Loucy (cell line): ENCODE data around the gene GABRG3.

ENCODE experiments used
- H2AFZ ChIP-seq: fragments of 200-600 bp; sonication (generic); 2 replicates; pipeline ENCODE4 v1.6.0; 2016; ENCODE audit warnings: antibody characterized with exemption, mild to moderate bottlenecking, low read length, moderate library complexity
- H3F3A ChIP-seq: fragments of 200-600 bp; 2 replicates; pipeline ENCODE4 v1.6.0; 2016; ENCODE audit warnings: antibody characterized with exemption, low read depth, mild to moderate bottlenecking
- H3K27me3 ChIP-seq: fragments of 200-600 bp; sonication (generic); 2 replicates; pipeline ENCODE4 v1.6.1; 2014; ENCODE audit warnings: low read length, mild to moderate bottlenecking; ENCODE audit not compliant: insufficient read depth, poor library complexity, severe bottlenecking
- H3K36me3 ChIP-seq: fragments of 200-600 bp; sonication (generic); 2 replicates; pipeline ENCODE4 v1.6.1; 2016; ENCODE audit warnings: low read length; ENCODE audit not compliant: insufficient read depth
- H3K4me1 ChIP-seq: fragments of 200-600 bp; sonication (generic); 2 replicates; pipeline ENCODE4 v1.5.1; 2014; ENCODE audit warnings: low read length, mild to moderate bottlenecking; ENCODE audit not compliant: insufficient read depth, poor library complexity, severe bottlenecking
- H3K4me2 ChIP-seq: fragments of 200-600 bp; sonication (generic); 2 replicates; pipeline ENCODE4 v1.6.0; 2014; ENCODE audit warnings: antibody characterized with exemption, low read length, low read depth, mild to moderate bottlenecking; ENCODE audit not compliant: poor library complexity, severe bottlenecking
- H3K4me3 ChIP-seq: fragments of 200-600 bp; sonication (generic); 2 replicates; pipeline ENCODE4 v1.5.1; 2014; ENCODE audit warnings: low read length, mild to moderate bottlenecking, mixed read lengths; ENCODE audit not compliant: poor library complexity, severe bottlenecking
- H3K79me2 ChIP-seq: fragments of 200-600 bp; sonication (generic); 2 replicates; pipeline ENCODE4 v1.6.1; 2014; ENCODE audit warnings: low read length; ENCODE audit not compliant: insufficient read depth
- H3K9ac ChIP-seq: fragments of 200-600 bp; sonication (generic); 2 replicates; pipeline ENCODE4 v1.6.0; 2014; ENCODE audit warnings: mild to moderate bottlenecking, low read depth, low read length, moderate library complexity; ENCODE audit not compliant: poor library complexity, severe bottlenecking
- H3K9me2 ChIP-seq: fragments of 200-600 bp; sonication (generic); replicated peaks from 2 replicates; pipeline ENCODE4 v1.6.1; 2016; ENCODE audit warnings: low read depth, low read length, mixed read lengths
- H3K9me3 ChIP-seq: fragments of 200-600 bp; sonication (generic); 2 replicates; pipeline ENCODE4 v1.6.1; 2014; ENCODE audit warnings: mild to moderate bottlenecking, antibody characterized with exemption, low read length, low read depth; ENCODE audit not compliant: insufficient read depth
- H4K20me1 ChIP-seq: fragments of 200-600 bp; sonication (generic); 2 replicates; pipeline ENCODE4 v1.6.0; 2014; ENCODE audit warnings: antibody characterized with exemption, low read length, mild to moderate bottlenecking; ENCODE audit not compliant: insufficient read depth, poor library complexity, severe bottlenecking
- EZH2phosphoT487 ChIP-seq: fragments of 200-600 bp; IDR thresholded peaks from 2 replicates; pipeline ENCODE4 v1.6.1; 2018; ENCODE audit warnings: antibody characterized with exemption, mild to moderate bottlenecking, moderate library complexity, borderline replicate concordance
- TF ChIP-seq, protein P1 (sequence below): fragments of 200-600 bp; sonication (generic); conservative IDR thresholded peaks from 2 replicates; pipeline ENCODE4 v1.5.1; 2014; ENCODE audit warnings: mild to moderate bottlenecking, antibody characterized with exemption, low read length

GABRG3 gene

GRCh38 chr15:27485265-27485664 is 514.3 kb downstream of the GABRG3 start:
- no peaks in the 10 kb centered on the region for H4K20me1 ChIP-seq
- H3K9ac ChIP-seq, result no peak overlapping the region
- H2AFZ ChIP-seq, result no peak overlapping the region
- no peaks in the 10 kb centered on the region for H3K27me3 ChIP-seq
- no peak overlapping the region for H3K4me3 ChIP-seq
- H3K9me3 ChIP-seq, result no peaks in the 10 kb centered on the region
- no peaks in the 10 kb centered on the region for H3K79me2 ChIP-seq
- H3K4me1 ChIP-seq, result no peaks in the 10 kb centered on the region
- no peaks in the 10 kb centered on the region for H3K9me2 ChIP-seq
- no peaks in the 10 kb centered on the region for H3K36me3 ChIP-seq
- H3F3A ChIP-seq, result no peaks in the 10 kb centered on the region
- TF ChIP-seq, protein P1, sequence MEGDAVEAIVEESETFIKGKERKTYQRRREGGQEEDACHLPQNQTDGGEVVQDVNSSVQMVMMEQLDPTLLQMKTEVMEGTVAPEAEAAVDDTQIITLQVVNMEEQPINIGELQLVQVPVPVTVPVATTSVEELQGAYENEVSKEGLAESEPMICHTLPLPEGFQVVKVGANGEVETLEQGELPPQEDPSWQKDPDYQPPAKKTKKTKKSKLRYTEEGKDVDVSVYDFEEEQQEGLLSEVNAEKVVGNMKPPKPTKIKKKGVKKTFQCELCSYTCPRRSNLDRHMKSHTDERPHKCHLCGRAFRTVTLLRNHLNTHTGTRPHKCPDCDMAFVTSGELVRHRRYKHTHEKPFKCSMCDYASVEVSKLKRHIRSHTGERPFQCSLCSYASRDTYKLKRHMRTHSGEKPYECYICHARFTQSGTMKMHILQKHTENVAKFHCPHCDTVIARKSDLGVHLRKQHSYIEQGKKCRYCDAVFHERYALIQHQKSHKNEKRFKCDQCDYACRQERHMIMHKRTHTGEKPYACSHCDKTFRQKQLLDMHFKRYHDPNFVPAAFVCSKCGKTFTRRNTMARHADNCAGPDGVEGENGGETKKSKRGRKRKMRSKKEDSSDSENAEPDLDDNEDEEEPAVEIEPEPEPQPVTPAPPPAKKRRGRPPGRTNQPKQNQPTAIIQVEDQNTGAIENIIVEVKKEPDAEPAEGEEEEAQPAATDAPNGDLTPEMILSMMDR, result no peak
- no peak for TF ChIP-seq EZH2phosphoT487
- no peak overlapping the region for H3K4me2 ChIP-seq

DNA sequence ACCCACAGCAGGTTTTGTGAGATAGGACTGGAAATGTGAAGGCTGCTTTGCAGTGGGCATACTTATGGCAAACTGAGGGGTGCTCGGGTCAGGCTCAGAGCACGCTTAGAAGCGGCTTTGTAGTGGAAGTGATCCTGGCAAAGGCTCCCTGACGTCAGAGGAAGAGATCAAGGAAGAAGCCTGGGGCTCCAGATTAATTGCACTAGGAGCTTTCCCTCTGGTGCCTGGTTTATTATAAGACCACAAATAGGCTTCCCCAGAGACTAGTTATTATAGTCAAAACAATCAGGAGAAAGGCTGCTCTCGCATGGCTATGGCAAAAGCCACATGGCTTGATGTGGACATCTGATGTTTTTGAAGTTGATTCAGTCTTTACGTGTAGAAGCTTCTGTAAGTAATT is 515.1 kb downstream of the GABRG3 start:
- Histone ChIP-seq H3K4me1 (no peaks in the 10 kb centered on the region), H3K4me2 (no peak overlapping the region), H3K9me3 (no peaks in the 10 kb centered on the region), H3K79me2 (no peaks in the 10 kb centered on the region), H4K20me1 (no peaks in the 10 kb centered on the region), H2AFZ (no peak overlapping the region), H3K9me2 (no peaks in the 10 kb centered on the region), H3K4me3 (no peak overlapping the region), H3F3A (no peaks in the 10 kb centered on the region), H3K36me3 (no peaks in the 10 kb centered on the region), H3K9ac (no peak overlapping the region), H3K27me3 (no peaks in the 10 kb centered on the region)
- TF ChIP-seq, protein P1, result no peak
- TF ChIP-seq EZH2phosphoT487, result no peak

GRCh38 chr15:27486683-27487647 is 516.0 kb downstream of the GABRG3 start:
- Histone ChIP-seq H3K4me1 (no peaks in the 10 kb centered on the region), H4K20me1 (no peaks in the 10 kb centered on the region)

More at GRCh38 chr15:27486683-27487647, 516.0 kb downstream of the GABRG3 start:
- no peaks in the 10 kb centered on the region for H3K9me3 ChIP-seq
- no peak overlapping the region for H3K4me2 ChIP-seq
- H3K4me3 ChIP-seq, result no peak overlapping the region
- H3F3A ChIP-seq, result no peaks in the 10 kb centered on the region
- H3K36me3 ChIP-seq, result no peaks in the 10 kb centered on the region
- H3K79me2 ChIP-seq, result no peaks in the 10 kb centered on the region
- H2AFZ ChIP-seq, result no peak overlapping the region
- no peaks in the 10 kb centered on the region for H3K9me2 ChIP-seq
- TF ChIP-seq, protein P1, result no peak
- TF ChIP-seq EZH2phosphoT487, result no peak
- no peak overlapping the region for H3K9ac ChIP-seq
- no peaks in the 10 kb centered on the region for H3K27me3 ChIP-seq
